HG02973 (cell line): ENCODE data around the gene ZNF526.

Experiments
- ATAC-seq: cut with Tn5 transposase; IDR thresholded peaks from one replicate; pipeline ENCODE4 v1.9.1; 2021; ENCODE audit warnings: moderate library complexity; ENCODE audit not compliant: unreplicated experiment

ZNF526 gene

DNA sequence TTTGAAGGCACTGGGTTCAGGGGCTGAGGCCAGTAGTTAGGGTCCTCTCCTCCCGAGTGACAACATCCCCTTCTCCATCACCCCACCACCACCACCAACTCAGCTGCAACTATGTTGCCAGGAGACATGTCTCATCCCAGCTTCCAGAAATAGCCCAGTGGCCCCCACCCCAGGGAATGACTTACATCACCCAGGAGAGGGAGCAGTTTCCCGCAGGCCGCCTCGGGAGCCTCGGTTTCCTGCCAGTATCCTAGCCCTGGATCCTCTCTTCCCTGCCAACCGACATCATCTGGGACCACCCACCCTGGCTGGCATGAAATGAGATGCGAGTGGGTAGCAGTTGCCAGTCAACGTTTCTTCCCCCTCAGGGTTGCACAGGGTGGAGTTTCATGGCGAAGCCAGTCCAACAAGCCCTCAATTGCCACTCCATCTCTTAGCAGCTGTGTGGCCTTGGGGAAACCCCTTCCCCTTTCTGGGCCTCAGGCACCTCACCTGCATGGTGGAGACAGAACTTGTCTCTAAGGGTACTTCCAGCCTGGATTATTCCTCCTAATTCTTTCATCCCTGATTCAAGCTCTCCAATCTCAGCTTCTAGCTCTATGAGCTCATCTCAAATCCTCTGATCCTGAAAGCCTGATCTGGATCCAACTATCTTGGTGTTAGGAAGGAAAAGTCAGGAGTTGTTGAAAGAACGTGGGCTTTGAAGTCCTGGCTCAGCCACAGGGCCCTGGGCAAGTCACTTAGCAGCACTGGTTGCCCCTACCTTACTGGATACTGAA is 26.2 kb downstream of the ZNF526 start:
- no peak for ATAC-seq

DNA sequence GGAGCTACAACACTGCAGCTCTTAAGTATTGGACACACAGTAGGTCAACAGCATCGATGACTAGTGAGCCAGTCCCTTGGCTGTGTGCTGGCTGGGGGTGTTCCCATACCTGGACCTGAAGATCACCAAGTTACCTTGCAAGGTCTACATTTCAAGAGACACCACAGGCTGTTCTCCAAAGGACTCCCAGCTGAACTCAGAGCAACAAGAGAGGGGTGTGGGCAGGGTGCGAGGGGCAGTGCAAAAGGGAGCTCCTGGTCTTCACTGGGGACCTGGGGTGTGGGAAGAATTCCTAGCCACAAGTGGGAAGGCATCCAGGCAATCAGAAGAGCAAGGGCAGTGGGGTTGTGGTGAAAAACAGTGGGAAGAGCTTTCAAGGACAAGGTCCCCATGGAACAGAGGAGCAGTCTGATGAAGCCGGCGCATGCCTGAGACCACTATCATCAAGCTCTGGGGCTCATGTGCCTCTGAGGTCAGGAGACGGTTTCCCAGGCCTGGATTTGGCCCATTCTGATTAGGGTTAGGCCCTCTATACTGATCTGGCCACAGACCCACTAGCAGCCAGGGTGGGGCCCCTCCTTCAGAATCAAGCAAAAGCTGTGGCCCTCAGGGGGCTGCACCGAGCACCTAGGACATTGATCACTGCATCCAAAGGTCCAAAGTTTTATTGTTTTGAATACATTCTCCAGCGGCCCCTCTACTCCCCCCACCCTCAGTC is 27.0 kb downstream of the ZNF526 start:
- ATAC-seq = no peak

DNA sequence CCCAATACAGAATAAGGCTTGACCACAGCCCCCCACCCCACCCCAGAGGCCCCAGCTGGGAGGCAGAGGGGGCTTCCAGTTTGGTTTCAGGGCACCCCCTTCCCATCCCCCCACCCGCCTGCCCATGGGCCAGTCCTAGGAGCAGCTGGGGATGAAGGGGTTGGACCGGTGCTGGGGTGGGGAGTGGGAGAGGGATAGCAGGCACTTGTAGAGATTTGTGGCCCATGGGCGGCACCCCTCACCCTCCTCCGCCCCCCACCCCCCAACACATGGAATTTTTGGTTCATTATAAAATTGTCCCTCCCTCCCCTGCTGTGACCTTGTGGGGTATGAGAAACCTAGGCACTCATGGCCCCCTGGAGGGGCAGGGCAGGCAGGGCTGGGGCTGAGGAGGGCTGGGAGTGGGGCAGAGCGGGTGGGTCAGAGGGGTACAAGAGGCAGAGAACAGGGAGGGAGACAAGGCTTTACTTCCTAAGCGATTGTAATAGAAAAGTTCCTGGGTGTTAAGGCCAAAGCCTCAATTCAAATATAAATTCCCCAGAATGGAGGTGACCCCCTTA is 27.6 kb downstream of the ZNF526 start:
- ATAC-seq = no peak

DNA sequence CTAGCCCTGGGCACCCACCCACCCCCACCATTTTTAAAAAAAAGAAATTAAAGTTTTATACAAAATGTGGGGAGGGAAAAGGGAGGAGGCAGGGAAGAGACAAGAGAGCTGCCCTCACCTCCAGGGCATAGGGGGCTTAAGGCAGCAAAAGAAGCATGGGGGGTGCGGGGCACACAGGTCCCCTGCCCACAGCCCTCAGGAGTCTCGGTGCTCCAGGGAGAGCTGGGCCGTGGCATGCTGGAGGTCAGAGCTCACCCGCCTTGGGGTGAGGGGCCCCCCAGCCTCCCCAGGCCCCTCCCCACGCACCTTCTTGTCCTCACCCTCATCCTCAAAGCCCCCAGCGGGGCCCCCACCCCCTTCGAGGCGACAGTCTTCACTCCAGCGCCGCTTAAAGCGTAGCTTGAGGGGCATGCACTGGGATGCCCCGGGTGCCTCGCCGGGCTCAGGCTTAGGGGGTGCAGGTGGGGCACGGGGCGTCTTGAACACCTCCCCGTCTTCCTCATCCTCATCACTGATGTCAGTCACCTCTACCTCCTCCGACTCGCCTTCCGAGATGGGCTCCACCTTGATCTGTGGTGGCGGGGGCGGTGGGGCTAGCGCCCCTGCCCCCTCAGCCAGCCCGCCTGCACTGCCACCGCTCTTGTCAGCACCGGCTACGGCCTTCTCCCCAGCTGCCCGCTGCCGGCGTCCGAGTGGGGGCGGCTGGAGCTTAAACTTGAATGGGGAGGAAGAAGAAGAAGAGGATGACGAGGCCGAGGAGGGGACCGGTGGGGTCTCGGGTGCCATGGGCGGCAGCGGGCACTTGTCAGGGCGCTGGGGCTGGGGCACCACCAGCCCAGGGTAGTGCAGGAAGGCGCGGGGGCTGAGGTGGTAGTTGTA is 28.4 kb downstream of the ZNF526 start:
- ATAC-seq = no peak

DNA sequence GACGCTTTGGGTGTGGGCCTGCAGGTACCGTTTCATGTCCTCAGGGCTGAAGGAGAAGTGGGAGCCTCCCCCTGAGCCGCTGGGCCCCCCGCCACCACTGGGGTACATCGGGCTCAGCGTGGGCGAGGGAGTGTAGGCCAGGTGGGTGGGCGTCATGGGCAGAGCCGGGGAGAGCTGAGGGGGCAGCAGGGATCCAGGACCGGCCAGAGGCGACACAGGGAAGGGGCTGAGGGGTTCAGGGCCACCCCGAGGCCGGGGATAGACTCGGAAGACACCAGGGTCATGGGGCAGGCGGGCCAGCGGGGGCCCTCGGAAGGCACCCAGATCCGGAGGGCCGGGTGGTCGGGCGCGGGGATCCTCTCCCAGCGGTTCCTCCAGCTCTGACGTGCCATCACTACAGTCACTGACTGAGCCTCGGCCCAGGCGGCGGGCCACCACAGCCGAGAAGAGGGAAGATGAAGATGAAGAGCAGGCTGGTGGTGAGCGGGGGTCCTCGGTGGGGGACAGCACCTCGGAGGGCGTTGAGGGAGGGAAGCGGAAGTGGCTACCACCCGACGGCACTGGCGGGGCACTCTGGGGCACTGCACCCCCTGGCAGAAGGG is 29.1 kb downstream of the ZNF526 start:
- ATAC-seq = no peak

DNA sequence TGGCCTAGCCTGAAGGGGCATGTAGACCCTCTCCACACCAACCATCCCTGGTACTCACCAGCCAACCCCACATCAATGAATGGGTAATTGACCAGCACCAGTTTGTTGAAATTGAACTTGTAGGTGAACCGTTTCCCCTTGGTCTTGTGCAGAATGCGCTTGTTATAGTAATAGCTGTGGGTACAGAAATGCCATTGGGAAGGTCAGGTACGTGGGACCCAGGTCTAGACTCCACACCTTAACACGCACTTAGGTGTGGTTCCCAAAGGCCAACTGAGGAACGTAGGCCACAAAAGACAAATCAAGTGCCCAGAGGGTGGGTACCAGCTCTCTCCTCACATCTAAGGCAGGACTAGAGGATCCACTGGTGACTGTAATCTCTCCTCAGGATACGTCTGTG is 29.7 kb downstream of the ZNF526 start:
- no peak for ATAC-seq

DNA sequence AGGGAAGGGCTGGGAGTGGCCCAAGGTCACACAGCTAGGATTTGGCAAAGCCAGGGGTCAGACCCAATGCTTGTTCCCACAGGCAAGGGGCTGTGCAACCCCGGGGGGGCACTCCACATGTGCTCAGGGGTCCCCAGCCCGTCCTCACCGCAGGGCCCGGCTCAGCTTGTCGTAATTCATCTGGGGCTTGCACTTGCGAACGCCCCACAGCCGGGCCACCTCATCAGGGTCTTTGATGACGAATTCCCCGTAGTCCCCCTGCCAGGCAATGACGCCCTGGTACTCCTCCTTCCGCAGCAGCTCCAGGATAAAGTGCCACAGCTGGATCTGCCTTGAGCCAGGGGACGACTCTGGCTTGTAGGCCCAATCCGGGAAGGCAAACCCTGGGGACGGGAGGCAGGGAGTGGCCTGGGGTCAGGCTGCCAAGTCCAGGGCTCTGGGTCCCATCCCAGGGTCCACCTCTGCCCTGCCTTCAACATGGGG is 30.1 kb downstream of the ZNF526 start:
- no peak for ATAC-seq

DNA sequence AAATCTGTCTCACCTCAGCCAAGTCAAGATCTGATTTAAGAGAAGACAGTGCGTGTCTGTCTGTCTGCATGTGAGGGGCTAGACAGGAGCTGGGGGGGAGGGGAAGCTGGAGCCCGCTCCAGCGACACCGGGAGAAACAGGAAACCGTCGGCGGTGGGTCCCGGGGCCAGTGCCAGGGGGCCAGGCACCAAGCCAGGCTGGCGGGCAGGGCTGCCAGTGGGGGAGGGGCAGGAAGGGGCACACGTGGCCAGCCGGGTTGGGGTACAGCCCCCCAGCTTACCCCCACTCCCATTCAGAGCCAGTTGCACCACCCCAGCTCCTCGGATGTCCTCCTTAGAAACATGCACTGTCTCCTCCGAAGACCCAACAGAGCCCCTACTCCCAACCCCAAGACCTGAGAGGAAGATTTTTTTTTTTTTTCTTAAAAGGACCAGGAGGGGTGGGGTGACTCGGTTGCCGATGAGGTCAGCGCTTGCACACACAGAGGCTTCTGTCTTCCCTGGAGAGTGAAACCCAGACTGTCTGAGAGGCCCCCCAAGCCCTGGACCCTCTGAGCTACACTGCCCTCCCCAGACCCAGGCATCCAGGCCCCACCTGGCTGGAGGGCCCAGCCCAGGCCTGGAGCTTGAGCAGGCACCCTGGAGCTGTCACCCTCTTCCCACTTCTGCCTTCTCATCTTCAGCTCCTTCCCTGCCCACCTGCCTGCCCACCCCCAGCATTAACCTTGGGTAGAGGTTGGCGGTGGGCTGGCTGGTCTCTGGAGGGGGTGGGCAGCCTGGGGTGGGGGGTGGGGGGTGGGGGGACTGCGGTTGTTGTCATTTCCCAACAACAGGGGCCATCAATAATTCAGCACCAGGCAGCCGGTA is 30.8 kb downstream of the ZNF526 start:
- no peak for ATAC-seq

DNA sequence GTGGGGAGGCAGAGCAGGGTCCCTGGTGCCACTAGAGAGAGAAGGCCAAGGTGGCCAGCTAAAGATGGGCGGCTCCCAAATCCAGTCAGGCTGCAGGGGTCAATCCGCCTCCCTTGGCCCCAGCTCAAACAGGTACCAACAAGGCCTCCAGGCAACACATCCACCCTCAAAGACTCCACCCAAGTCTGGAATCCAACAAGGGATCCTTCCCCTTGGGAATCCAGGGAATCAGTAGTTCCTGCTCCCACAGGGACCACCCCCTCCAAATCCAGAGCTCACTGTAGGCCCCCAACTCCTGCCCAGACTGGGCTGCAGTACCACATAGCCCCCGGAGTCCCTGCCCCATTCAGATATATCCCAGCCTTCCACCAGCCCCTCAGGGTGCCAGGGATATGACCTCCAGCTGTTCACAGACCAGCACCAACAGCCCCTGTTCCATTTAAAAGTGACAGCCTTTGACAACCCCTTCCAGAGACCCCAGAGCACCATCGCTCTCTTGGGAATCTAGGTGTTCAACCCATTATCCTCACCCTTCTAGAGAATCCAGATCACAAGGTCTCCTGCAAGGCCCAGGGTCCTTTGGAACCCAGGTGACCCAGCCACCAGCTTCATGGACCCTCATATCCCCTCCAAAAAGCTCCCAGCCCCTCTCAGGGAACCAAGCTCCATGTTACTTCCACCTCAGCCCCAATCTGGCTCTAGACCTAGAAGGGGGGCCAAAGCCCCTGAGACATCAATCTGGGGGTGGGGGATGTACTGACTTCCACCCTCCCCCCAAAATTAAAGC is 31.7 kb downstream of the ZNF526 start:
- no peak for ATAC-seq

DNA sequence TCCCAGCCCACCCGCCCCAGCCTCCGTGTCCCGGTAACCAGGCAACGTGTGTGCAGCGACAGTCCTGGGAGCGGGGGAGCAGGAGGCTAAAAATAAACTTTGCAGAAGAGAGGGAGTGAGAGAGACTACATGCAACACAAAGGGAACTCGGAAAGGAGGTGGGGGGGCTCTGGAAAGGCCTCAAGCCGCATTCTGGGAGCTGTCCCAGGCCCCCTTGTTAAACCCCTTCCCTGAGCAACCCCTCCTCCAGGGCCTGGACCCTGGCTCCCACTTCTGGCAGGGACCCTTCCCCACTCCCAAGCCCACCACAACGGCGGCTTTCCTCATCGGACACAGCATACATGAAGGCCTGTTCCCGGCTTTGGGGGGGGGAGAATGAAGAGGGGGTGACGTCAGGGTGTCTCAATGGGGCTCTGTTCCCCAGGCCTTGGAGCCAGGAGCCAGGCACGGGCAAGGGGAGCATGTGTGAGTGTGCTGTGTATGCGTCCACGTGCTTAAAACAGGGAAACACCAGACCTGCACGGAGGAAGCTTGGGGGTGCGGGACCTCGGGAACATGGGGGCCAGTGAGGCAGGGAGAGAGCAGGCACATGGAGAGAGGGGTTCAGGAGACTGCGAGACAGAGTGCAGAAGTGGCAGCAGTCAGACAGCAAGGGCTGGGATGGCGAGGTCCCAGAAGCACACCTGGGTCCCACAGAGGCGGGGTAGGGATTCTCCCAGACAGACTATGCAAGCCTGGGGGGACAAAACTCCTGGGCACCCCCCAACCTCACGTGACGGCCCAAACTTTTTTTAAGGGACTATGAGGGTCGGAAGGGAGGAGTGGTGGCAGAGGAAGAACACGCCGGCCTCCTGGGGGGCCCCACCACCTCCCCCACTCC is 32.5 kb downstream of the ZNF526 start:
- no peak for ATAC-seq

DNA sequence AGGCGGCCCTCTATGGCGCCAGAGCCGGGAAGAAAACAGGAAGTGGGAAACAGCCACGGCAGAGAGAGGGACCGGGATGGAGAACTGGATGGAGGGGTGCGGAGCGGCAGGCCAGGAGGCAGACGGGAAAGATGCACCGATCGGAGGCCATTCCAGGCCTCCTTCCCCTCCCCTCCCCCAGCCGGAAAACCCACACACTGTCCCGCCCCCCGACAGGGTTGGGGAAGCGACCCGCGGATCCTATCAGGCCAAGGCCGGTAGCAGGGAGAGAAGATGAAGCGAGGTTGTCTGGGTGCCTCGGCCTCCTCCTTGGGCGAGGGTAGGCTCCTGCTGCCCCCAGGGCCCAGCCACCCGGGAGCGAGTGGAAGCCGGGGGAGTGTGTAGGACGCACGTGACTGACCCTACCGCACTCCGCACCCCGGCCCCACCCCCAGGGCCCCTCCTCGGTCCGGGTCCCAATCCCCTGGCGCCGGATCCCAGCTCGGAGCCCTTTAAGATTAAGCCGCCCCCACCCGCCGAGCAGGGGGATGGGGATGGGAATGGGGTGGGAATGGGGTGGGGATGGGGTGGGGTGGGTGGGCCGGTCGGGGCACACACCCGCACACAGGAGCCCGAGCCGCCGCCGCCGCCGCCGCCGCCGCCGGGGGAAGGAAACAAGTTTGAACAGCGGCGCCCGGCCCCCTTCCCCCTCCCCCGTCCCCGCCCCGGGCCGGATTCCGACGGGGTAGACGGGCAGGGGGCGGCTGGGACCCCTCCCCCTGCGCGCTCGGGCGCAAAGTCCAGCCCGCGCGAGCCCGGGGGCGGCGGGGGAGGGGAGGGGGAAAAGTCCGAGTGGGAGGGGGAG is 33.4 kb downstream of the ZNF526 start:
- no peak for ATAC-seq

DNA sequence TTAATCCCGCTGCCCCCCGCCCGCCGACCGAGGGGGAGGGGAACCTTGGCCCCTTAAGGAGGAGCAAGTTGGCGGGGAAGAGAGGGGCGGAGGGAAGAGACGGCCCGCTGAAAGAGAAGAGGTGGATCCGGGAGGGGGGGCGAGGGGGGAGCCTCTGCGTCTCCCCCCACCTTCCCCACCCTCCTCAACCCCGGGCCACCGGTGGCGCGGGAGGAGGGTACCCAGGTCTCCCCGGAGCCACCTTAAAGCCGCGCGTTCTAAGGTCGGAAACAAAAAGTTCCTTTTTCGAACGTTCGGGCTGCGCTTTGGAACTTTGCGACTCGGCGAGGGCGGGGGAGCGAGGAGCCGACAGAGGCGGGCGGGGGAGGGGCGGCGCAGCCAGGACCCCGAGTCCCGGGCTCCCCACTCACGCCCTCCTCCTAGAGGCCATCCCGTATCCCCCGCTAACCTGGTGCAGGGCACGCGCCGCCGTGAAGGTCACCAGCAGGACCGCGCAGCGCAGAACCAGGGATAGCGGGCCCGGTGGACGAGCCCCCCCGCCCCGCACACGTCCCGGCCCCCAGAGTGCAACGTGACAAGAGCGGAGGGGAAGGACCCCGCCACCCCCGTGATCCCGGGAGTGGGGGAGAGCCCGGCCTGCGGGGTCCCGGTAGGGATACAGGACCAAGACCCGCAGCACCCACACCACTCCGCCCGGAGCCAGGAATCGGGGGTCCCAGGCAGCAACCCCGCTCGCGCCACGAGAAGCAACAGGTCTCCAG is 34.2 kb downstream of the ZNF526 start:
- ATAC-seq = no peak

DNA sequence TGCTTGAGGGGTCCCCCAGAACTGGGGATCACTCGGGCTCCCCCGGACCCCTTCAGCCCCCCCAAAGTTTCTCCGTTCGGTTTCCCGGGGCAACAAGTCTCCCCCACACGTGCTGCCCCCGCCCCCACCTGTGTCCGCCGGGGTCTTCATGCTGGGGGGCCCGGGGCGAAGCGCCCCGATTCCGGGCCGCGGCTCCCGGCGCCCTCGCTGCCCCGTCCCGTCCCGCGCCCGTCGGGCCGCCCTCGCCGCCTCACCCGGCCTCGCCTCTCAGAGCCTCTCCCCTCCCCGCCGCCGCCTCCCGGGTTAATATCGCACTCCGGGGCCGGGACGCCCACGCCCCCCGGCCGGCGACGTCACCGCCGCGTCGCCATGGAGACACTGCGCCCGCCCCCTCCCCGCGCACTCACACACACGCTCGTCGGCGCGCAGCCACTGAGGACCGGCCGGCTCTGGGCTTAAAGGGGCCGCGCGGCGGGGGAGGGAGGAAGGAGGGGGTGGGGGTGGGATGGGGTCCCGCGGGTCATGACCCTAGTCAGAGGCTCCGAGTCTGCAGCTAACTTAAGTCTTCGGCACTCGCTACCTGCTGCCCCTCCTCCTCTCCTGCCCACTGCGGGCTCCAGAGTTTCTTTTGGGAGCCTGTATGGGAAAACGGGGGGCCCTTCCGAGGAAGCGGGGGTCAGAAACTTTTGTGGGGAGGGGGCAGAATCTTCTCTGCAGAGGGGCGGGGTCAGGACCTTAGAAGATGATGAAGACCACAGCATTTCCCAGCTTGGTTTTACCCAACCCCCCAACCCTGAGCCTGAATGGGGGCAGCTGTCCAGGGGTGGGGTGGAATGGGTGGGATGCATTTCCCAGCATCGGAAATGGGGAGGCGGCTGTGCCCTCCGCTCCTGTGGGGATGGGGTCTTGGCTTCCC is 35.0 kb downstream of the ZNF526 start, which contains the start of gene ERF:
Gene ERF (minus strand): TSS at position 279 of the 916 bp plus-strand sequence. CDS start 129 bp downstream, at position 150.
- peak; percentile 59 for ATAC-seq

DNA sequence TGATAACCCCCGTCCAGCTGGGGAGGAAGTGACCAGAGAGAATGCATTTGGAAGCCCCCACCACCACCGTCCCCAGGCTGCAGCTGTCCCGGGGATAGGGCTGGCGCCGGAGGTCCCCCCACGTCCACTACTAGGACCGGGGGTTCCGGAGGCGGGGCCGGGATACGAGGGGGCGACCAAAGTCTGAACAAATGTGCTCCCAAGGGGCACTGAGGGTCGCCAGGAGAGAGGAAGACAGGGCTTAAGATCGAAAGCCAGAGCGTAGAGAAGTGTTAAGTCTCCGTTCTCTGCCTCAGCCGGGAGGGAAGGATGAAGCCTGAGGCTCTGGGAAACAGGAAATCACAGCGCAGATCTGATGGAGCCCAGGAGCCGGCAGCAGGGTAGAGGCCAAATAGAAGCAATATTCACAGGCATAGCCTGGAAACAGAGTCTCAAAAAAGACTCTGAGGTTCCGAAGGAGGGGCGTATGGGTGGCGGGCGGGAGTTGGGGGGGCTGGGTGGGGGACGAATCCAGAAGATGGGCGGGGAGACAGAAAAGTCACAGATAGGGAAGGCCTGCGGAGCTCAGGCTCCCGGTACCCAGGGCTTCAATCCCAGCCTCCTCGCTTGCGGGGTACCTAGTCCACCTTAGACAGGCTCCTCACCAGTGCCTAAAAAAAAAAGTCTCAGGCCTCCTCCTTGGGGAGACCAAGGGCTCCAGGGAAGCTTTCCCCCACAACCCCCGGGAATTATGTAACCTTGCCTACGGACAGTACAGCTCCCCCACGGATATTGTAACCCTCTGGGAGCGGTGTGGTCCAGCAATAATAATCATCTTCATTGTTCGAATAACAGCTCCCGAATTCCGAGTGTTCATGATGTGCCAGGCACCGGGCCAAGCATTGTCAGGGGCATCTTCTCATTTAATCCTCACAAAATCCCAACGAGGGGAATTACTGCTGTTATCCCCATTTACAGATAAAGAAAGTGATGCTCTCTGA is 35.9 kb downstream of the ZNF526 start:
- no peak for ATAC-seq
